ENCODE measurements around the gene BAAT.

GRCh38 chr9:101369884-101370531 lies 14.8 kb downstream of the BAAT start:
- TF ChIP-seq CTCF (IDR thresholded peaks at IDR 0.05) = no peak
- TF ChIP-seq POLR2A (IDR thresholded peaks at IDR 0.05) = no peak

Data from thyroid gland (tissue), 4 donors.